Activated CD8-positive, alpha-beta memory T cell treated with anti-CD3 and anti-CD28 coated beads, Interleukin-2, amount 50 U/mL, for 1 hour (primary cell): ENCODE data around the gene MDM1.
A peak's percentile ranks its signal among the peaks of the same experiment; 100 is the strongest.

ENCODE experiments used
- DNase-seq: peaks from one replicate; pipeline ENCODE4 v3.0.0-alpha.2; 2020; ENCODE audit errors: extremely low read depth

The MDM1 gene

GRCh38 chr12:68331869-68332727 lies at the start of gene MDM1:
TSS of gene MDM1 (minus strand) at chr12:68332362. CDS start at chr12:68332245, 117 bp downstream.
- peak; percentile 87 for DNase-seq

- no peak for DNase-seq
Measured at GRCh38 chr12:68381476-68382219, 49.5 kb upstream of the MDM1 start.

- no peak for DNase-seq
Measured at GRCh38 chr12:68378872-68379606, 46.9 kb upstream of the MDM1 start.

- DNase-seq, result no peak
Measured at GRCh38 chr12:68377881-68378280, 45.7 kb upstream of the MDM1 start.

GRCh38 chr12:68376901-68377300 lies 44.7 kb upstream of the MDM1 start:
- no peak for DNase-seq

DNA sequence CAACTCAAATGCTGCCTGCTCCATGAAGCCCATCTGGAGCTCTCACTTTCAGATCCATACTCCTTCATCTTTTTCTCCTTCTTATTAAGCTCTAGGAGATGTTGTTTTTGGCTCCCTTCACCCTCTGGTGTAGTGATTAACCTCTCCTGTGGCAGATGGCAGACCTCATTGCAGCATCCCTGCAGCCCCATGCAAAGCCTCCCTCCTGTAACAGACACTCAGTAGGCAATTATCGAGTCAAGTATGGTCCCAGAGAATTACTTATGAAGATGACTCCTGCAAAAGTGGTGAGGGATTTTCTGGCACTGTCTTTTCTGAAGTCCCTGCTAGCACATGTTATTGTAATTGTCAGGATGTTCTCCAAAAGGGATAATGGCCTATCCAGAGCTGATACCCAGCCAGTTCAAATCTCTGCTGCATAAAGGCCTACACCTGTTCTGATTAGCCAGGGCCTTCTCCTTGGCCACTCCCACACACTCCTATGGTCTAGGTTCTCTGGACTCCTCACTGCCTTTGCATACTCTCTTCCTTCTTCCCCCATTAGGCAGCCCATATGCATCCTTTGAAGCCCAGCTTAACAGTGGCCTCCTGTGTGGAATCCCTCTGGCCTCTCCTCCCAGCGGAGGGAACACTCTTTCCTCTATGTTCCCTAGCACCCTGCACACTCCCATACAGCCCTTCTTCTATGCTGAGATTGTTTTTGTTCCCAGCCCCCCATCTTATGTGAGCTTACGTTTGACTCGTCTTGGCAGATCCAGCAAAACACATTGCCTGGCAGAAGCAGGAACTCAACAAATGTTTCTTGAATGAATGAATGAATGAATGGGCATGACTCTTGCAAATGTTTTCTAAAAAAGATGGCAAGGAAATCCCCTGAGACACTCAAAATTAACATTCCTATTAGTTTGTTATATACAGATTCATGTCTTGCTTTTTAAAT lies 43.9 kb upstream of the MDM1 start:
- DNase-seq, result no peak

DNA sequence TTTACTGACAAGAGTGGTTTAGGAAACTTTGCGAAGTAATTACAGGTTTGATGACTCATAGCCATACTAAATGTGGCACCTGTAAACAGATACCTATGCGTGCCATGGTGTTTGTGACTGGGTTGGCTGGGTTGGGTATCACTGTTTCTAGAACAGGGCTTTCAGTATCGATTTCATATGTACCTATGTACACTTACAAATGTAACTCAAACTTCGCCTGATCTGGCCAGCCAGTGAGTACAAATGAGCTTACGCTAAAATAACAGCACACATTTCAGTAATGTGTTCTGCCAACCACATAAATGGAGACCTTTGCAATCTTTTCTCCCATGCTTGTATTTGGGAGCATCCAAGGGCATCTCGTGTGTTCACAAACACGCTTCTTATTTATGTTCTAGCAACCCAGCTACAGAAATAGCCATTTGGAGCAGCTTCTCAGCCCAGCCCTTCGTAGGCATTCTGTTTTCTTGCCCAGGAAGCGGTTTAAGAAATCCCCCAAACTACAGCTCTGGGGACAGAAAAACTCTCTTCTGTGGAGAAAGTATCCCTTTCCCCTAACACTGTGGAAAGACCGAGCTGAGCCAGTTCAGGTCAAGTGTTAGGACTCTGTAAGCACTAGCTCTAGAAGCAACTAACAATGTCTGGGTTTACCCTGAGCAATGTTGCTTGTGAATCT lies 42.3 kb upstream of the MDM1 start:
- DNase-seq, result no peak

DNA sequence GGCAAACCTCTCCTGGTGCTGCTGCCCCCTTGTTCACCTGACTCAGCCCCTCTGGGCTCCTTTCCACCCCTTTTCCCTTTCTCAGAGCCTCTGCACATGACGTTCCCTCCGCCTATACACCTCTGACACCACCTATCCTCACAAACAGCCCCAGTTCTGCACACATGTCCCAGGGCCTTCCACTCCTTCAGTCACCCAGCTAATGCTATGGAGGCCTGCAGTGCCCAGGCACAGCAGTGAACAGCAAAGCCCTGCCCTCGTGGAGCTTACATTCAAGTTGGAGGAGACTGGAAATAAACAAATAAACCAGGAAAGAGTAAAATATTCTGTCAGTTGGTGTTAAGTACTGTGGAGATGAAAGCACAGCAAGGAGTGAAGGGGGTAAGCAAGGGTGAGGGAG lies 38.5 kb upstream of the MDM1 start:
- no peak for DNase-seq

GRCh38 chr12:68370006-68370590 lies 37.9 kb upstream of the MDM1 start:
- no peak for DNase-seq

GRCh38 chr12:68368327-68368726 lies 36.2 kb upstream of the MDM1 start:
- DNase-seq, result no peak

GRCh38 chr12:68367903-68368302 lies 35.7 kb upstream of the MDM1 start:
- DNase-seq, result no peak

GRCh38 chr12:68367116-68367515 lies 35.0 kb upstream of the MDM1 start:
- no peak for DNase-seq

DNA sequence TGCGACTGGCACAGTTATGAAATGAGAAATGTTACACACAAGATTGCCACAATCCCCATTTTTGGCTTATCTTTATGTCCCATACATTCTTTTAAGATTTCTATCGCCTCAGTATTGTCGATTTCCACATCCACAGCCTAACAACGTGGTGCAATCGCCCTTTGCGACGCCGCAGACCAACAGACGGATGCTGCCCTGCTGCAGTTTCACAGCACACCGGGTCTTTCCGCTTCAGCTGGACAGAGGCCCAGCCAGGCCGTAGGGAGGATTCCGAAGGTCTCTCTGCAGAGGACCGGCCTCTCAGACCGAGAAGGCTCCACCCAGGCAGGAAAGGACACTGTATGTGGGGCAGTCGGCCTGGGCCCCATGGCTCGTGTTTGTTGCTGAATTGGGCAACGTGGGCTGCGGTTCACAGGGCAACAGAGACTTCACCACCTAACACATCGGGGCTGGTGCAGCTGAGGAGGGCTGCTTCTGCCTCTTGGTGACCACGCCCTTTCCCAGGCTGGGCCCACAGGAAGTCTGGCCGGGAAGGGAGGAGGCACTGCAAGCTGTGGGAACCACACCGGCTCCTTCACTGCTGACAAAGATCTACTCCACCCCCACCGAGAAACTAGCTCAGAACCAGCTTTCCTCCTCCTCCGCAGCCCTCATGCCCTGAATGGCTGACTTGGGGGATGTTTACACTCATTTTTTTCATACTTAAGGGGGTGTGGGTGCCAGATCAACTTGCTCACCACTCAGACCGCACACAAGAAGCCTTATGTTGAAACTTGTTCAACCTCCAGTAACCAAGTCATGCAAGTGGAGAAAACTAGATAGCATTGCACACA lies 32.9 kb upstream of the MDM1 start:
- peak; percentile 55 for DNase-seq

GRCh38 chr12:68364328-68364727 lies 32.2 kb upstream of the MDM1 start:
- no peak for DNase-seq

- DNase-seq, result no peak
Measured at GRCh38 chr12:68361953-68362352, 29.8 kb upstream of the MDM1 start.

- no peak for DNase-seq
Measured at GRCh38 chr12:68359674-68360073, 27.5 kb upstream of the MDM1 start.

DNA sequence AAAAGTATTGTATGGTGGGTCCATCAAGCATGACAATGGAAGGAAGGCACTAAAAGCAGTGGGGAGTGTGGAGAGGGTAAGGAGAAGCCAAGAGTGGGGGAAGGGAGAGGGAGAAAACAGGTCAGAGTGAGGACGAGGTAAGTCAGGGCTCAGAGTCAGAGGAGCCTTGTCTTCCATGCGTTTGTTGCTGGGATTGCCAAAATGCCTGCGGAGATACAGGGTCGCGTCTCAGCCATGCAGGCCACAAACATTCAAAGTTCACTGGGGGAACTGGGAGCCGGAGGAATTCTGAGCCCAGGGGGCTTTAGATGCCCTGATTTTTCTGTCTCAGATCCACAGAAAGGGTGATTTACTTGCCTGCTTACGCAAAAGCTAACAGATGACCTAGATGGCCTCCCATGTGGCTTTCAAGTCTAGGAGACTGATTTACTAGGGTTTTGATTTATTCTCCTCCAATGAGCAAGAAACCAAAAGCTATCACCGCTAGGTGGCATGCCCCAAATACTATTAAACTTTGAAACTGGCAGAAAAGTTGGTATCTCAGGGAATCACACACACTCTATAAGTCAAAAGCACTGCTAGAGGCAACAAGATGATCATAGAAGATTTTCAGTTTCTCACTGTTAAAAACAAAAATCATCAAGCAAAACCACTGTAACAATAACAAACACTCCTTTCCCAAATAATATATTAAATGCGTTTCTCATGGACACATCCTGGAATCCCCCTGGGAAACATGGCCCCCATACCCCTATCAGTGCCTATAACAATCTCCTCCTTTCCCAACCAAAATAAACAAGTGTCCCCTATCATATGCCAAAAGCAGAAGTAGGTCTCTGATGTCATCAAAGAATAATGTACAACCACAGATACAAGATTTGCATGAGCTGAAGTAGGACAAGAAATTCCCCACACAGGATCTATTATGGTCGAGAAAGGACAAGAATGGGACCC lies 26.6 kb upstream of the MDM1 start:
- peak; percentile 28 for DNase-seq

- no peak for DNase-seq
Measured at GRCh38 chr12:68356986-68357385, 24.8 kb upstream of the MDM1 start.
